Measurements from ENCODE around the gene SEMA4C.

DNA sequence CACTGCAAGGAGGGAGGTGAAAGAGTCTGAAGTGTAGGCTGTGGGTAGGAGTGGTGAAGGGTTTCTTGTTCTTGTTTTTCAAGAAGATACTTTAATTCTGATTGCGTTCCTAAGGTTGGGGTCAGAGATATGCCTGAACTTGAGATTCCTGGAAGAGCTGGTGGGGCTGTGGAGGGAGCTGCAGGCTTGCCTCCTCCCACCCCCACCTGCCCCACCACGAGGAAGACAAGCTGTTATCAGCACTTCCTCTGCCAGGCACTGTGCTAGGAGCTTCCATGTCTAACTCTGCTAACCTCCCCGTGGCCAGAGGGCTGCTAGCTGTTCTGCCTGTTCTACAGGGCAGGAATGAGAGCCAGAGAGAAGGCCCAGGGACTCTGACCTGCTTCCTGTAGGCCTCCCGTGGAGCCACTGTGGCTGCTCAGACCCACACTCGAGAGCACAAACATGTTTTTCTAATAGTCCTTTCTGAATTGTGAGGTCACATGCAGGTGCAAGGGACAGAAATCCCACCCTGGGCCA lies 39.8 kb downstream of the SEMA4C start:
- TF ChIP-seq, protein P1, sequence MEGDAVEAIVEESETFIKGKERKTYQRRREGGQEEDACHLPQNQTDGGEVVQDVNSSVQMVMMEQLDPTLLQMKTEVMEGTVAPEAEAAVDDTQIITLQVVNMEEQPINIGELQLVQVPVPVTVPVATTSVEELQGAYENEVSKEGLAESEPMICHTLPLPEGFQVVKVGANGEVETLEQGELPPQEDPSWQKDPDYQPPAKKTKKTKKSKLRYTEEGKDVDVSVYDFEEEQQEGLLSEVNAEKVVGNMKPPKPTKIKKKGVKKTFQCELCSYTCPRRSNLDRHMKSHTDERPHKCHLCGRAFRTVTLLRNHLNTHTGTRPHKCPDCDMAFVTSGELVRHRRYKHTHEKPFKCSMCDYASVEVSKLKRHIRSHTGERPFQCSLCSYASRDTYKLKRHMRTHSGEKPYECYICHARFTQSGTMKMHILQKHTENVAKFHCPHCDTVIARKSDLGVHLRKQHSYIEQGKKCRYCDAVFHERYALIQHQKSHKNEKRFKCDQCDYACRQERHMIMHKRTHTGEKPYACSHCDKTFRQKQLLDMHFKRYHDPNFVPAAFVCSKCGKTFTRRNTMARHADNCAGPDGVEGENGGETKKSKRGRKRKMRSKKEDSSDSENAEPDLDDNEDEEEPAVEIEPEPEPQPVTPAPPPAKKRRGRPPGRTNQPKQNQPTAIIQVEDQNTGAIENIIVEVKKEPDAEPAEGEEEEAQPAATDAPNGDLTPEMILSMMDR (conservative IDR thresholded peaks at IDR 0.05; ENCODE audit: low read depth, low read length) = no peak
- TF ChIP-seq MAZ (IDR thresholded peaks at IDR 0.05; ENCODE audit: borderline replicate concordance, low read depth, low read length) = no peak
- no peak for TF ChIP-seq BHLHE40 (IDR thresholded peaks at IDR 0.05; ENCODE audit: low read depth, low read length)
- TF ChIP-seq POLR2A (IDR thresholded peaks at IDR 0.05; ENCODE audit: low read depth, low read length) = no peak
- TF ChIP-seq USF2 (IDR thresholded peaks at IDR 0.05; ENCODE audit: low read depth, low read length) = no peak
- TF ChIP-seq RFX5 (IDR thresholded peaks at IDR 0.05; ENCODE audit: low read depth, low read length) = no peak
- TF ChIP-seq CHD1 (IDR thresholded peaks at IDR 0.05; ENCODE audit: low read depth, low read length) = no peak
- TF ChIP-seq RAD21 (IDR thresholded peaks at IDR 0.05; ENCODE audit: low read length) = no peak
- no peak for TF ChIP-seq CEBPB (IDR thresholded peaks at IDR 0.05; ENCODE audit: low read depth, low read length)
- no peak for TF ChIP-seq MXI1 (IDR thresholded peaks at IDR 0.05; ENCODE audit: borderline replicate concordance, low read depth, low read length)
- no peak for TF ChIP-seq FOS (IDR thresholded peaks at IDR 0.05; ENCODE audit: low read depth, low read length)
